Mesenchymal stem cell (in vitro differentiated cells and primary cell): ENCODE data around the gene GPN2.

ENCODE experiments used
- DNase-seq: peaks from one replicate; pipeline ENCODE4 v3.0.0-alpha.2; 2013
- H2AFZ ChIP-seq: one replicate; pipeline ENCODE4 v1.6.1; 2013; ENCODE audit warnings: low read depth, mild to moderate bottlenecking, control low read depth, inconsistent platforms, low read length, moderate library complexity
- H2AK5ac ChIP-seq: 2 replicates; pipeline ENCODE4 v1.6.1; 2013; ENCODE audit warnings: low read length, moderate library complexity, mild to moderate bottlenecking, inconsistent platforms; ENCODE audit not compliant: severe bottlenecking
- H2BK120ac ChIP-seq: one replicate; pipeline ENCODE4 v1.6.1; 2013; ENCODE audit warnings: low read depth, mild to moderate bottlenecking, inconsistent platforms, low read length, moderate library complexity
- H2BK12ac ChIP-seq, 2 experiments: one replicate each; pipeline ENCODE4 v1.6.1; 2013; ENCODE audit warnings: inconsistent platforms in 2 of 2, low read length in 2 of 2, mild to moderate bottlenecking in 2 of 2, moderate library complexity in 2 of 2, control low read depth in 1 of 2
- H2BK15ac ChIP-seq: one replicate; pipeline ENCODE4 v1.6.1; 2013; ENCODE audit warnings: mild to moderate bottlenecking, low read depth, inconsistent platforms; ENCODE audit not compliant: poor library complexity, severe bottlenecking
- H2BK5ac ChIP-seq: 2 replicates; pipeline ENCODE4 v1.6.1; 2013; ENCODE audit warnings: low read depth, mild to moderate bottlenecking, low read length, control low read depth, inconsistent platforms; ENCODE audit not compliant: poor library complexity, severe bottlenecking
- H3K14ac ChIP-seq, 2 experiments: one replicate each; pipeline ENCODE4 v1.6.1; 2013; ENCODE audit warnings: inconsistent platforms in 2 of 2, low read length in 2 of 2, control low read depth in 1 of 2, mild to moderate bottlenecking in 1 of 2, moderate library complexity in 1 of 2
- H3K18ac ChIP-seq, 2 experiments: one replicate each; pipeline ENCODE4 v1.6.1; 2013; ENCODE audit warnings: inconsistent platforms in 2 of 2, low read length in 2 of 2, control low read depth in 1 of 2, low read depth in 1 of 2, mild to moderate bottlenecking in 1 of 2
- H3K23ac ChIP-seq, 2 experiments: one replicate each; pipeline ENCODE4 v1.6.1; 2013; ENCODE audit warnings: inconsistent platforms in 2 of 2, low read length in 2 of 2, mild to moderate bottlenecking in 2 of 2, moderate library complexity in 2 of 2, control low read depth in 1 of 2
- H3K27ac ChIP-seq: 2 replicates; pipeline ENCODE4 v1.5.1; 2013; ENCODE audit warnings: mild to moderate bottlenecking, moderate library complexity, low read length, control low read depth, inconsistent platforms; ENCODE audit not compliant: poor library complexity, severe bottlenecking
- H3K27me3 ChIP-seq, 2 experiments: 2 replicates each; pipeline versions ENCODE4 v1.6.1 to v1.7.0; 2013; ENCODE audit warnings: low read length in 2 of 2, mild to moderate bottlenecking in 2 of 2, moderate library complexity in 2 of 2, control low read depth in 1 of 2, inconsistent platforms in 1 of 2; ENCODE audit not compliant: control insufficient read depth in 1 of 2, insufficient read depth in 1 of 2
- H3K36me3 ChIP-seq, 2 experiments: 2 replicates each; pipeline versions ENCODE4 v1.6.1 to v1.7.0; 2013; ENCODE audit warnings: low read length in 2 of 2, control low read depth in 1 of 2, inconsistent platforms in 1 of 2, low read depth in 1 of 2, mild to moderate bottlenecking in 1 of 2; ENCODE audit not compliant: insufficient read depth in 2 of 2, control insufficient read depth in 1 of 2
- H3K4ac ChIP-seq, 2 experiments: one replicate each; pipeline ENCODE4 v1.6.1; 2013; ENCODE audit warnings: inconsistent platforms in 2 of 2, low read length in 2 of 2, mild to moderate bottlenecking in 2 of 2, moderate library complexity in 2 of 2, control low read depth in 1 of 2, low read depth in 1 of 2
- H3K4me1 ChIP-seq: 2 replicates; pipeline ENCODE4 v1.6.1; 2013; ENCODE audit warnings: low read depth, low read length, control low read depth; ENCODE audit not compliant: control insufficient read depth, insufficient read depth
- H3K4me2 ChIP-seq: 2 replicates; pipeline ENCODE4 v1.6.1; 2013; ENCODE audit warnings: low read length, mild to moderate bottlenecking, inconsistent platforms; ENCODE audit not compliant: poor library complexity, severe bottlenecking
- H3K4me3 ChIP-seq, 2 experiments: 2 replicates each; pipeline versions ENCODE4 v1.5.1 to v1.7.0; 2013; ENCODE audit warnings: low read length in 2 of 2, mild to moderate bottlenecking in 2 of 2, control low read depth in 1 of 2, low read depth in 1 of 2; ENCODE audit not compliant: insufficient read depth in 1 of 2
- H3K79me1 ChIP-seq: replicated peaks from 2 replicates; pipeline ENCODE4 v1.6.1; 2013; ENCODE audit warnings: mild to moderate bottlenecking, control low read depth, low read length, inconsistent platforms; ENCODE audit not compliant: poor library complexity, severe bottlenecking
- H3K9ac ChIP-seq: 2 replicates; pipeline ENCODE4 v1.7.0; 2013; ENCODE audit warnings: mild to moderate bottlenecking, low read length, moderate library complexity
- H3K9me3 ChIP-seq: 2 replicates; pipeline ENCODE4 v1.7.0; 2013; ENCODE audit warnings: mild to moderate bottlenecking, low read length; ENCODE audit not compliant: control insufficient read depth
- H4K8ac ChIP-seq: one replicate; pipeline ENCODE4 v1.6.1; 2013; ENCODE audit warnings: inconsistent platforms, mild to moderate bottlenecking, low read length, moderate library complexity
- H4K91ac ChIP-seq: one replicate; pipeline ENCODE4 v1.6.1; 2013; ENCODE audit warnings: mild to moderate bottlenecking, low read length, inconsistent platforms
- whole genome bisulfite sequencing: methylation state at CpG from one replicate; pipeline ENCODE4 v1.1.7; 2013; ENCODE audit warnings: mixed read lengths; 5-methylcytosine and 5-hydroxymethylcytosine counted together

Gene GPN2

DNA sequence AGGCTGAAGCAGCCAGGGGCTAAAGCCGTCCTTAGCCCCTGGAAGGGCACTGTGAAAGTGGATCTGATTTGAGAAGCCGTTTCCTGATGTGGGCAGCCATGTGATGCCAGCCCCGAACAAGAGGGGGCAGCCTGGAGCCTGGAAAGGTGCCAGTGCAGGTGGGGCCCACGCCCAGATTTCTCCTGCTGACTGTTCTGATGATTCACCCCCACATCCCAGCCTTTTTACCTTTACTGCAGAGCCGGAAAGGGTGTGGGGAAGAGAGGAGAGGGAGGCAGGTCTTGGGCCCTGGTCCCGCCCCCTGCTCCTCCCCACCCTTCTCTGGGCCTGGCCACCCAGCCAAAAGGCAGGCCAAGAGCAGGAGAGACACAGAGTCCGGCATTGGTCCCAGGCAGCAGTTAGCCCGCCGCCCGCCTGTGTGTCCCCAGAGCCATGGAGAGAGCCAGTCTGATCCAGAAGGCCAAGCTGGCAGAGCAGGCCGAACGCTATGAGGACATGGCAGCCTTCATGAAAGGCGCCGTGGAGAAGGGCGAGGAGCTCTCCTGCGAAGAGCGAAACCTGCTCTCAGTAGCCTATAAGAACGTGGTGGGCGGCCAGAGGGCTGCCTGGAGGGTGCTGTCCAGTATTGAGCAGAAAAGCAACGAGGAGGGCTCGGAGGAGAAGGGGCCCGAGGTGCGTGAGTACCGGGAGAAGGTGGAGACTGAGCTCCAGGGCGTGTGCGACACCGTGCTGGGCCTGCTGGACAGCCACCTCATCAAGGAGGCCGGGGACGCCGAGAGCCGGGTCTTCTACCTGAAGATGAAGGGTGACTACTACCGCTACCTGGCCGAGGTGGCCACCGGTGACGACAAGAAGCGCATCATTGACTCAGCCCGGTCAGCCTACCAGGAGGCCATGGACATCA is 27.1 kb downstream of the GPN2 start, which contains the start of gene SFN:
SFN (plus strand) TSS at position 369 of the 904 bp plus-strand sequence; CDS start at position 433, 64 bp downstream.
- H3K4ac ChIP-seq = no peak within 1 kb of the TSS
- H2BK5ac ChIP-seq = no peak within 1 kb of the TSS
- peaks cover 29% of the 10 kb centered on the region for H3K4me1 ChIP-seq
- H3K14ac ChIP-seq = no peak within 1 kb of the TSS
- peaks cover 0 to 9% of the 10 kb centered on the region in 2 experiments for H3K36me3 ChIP-seq
- H4K91ac ChIP-seq = peak within 1 kb of the TSS; percentile 4
- peak within 1 kb of the TSS; percentile 31 to 89 for H3K4me3 ChIP-seq
- no peak within 1 kb of the TSS for H2AFZ ChIP-seq
- H3K4me2 ChIP-seq = no peak within 1 kb of the TSS
- H3K23ac ChIP-seq = no peak within 1 kb of the TSS
- no peaks in the 10 kb centered on the region for H3K79me1 ChIP-seq
- no peak for DNase-seq
- no peaks in the 10 kb centered on the region for H3K9me3 ChIP-seq
- H2BK12ac ChIP-seq = no peak within 1 kb of the TSS
- H3K27me3 ChIP-seq = no peaks in the 10 kb centered on the region
- H3K18ac ChIP-seq = peak within 1 kb of the TSS in 1 of 2 experiments; percentile 31
- 89% methylated on average over 37 of the region's 37 CpGs for WGBS
- H3K9ac ChIP-seq = peak within 1 kb of the TSS; percentile 76
- H3K27ac ChIP-seq = peak within 1 kb of the TSS; percentile 8
- peak within 1 kb of the TSS; percentile 19 for H4K8ac ChIP-seq
- peak within 1 kb of the TSS; percentile 27 for H2AK5ac ChIP-seq
- peak within 1 kb of the TSS; percentile 37 for H2BK120ac ChIP-seq
- peak within 1 kb of the TSS; percentile 49 for H2BK15ac ChIP-seq

DNA sequence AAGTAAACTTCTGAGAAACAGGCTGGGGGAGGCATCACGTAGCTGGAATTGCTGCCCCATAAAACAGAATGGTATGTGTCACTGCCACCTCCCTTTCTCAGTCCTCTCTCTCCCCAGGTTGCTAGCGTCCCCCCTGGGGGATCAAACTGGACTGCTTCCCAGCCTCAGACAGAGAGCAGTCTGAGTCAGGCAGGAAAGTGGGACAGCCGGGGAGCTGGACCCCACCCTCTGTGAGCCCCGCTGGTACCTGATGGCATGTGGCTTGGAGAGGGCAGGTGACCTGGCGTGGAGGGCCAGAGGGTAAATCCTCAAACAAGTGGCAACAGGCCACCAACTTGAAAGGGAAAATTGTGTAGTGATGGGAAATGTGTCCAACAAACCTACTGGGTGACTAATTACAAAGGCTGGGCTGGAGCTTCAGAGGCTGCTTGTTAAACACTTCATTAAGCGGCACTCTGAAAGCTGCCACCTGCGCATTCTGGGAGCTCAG is 28.1 kb downstream of the GPN2 start:
- H3K79me1 ChIP-seq = no peaks in the 10 kb centered on the region
- no peak overlapping the region for H3K4me2 ChIP-seq
- H2BK15ac ChIP-seq = no peak overlapping the region
- H3K4me3 ChIP-seq = no peak overlapping the region
- no peak overlapping the region for H3K14ac ChIP-seq
- H3K27me3 ChIP-seq = no peaks in the 10 kb centered on the region
- no peak overlapping the region for H2BK120ac ChIP-seq
- peak overlapping the region; percentile 49 for H2AK5ac ChIP-seq
- no peaks in the 10 kb centered on the region for H3K9me3 ChIP-seq
- H4K91ac ChIP-seq = no peak overlapping the region
- peaks cover 0 to 18% of the 10 kb centered on the region in 2 experiments for H3K36me3 ChIP-seq
- H3K4me1 ChIP-seq = peaks cover 29% of the 10 kb centered on the region
- no peak overlapping the region for H3K4ac ChIP-seq
- H3K27ac ChIP-seq = peak overlapping the region; percentile 8
- no peak overlapping the region for H3K9ac ChIP-seq
- no peak overlapping the region for H3K18ac ChIP-seq
- H2AFZ ChIP-seq = no peak overlapping the region
- 94% methylated on average over 7 of the region's 7 CpGs for WGBS
- H4K8ac ChIP-seq = no peak overlapping the region
- DNase-seq = no peak
- no peak overlapping the region for H2BK12ac ChIP-seq
- no peak overlapping the region for H3K23ac ChIP-seq
- no peak overlapping the region for H2BK5ac ChIP-seq

DNA sequence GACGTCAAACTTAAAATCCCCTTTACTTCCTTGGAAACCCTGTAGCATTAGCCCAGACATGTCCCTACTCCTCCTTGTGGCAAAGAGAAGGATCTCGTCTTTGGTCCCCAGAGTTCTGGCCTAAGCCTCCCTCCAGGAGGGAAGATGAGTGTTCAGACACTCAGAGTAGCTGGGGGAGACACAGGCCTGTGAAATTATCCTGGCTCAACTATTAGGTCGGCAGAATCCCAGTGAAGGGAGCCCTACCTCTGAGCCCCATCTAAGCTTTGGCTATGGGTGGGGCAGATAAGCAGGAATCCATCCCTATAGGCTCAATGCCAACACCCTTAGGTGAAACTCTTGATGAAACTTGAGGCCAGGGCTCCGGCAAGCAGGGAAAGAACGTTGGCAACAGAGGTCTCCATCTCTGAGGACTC is 28.8 kb downstream of the GPN2 start:
- H3K18ac ChIP-seq = no peak overlapping the region
- H3K4me2 ChIP-seq = no peak overlapping the region
- DNase-seq = peak; percentile 58
- no peak overlapping the region for H3K14ac ChIP-seq
- H4K91ac ChIP-seq = no peak overlapping the region
- no peak overlapping the region for H2BK12ac ChIP-seq
- no peak overlapping the region for H2BK15ac ChIP-seq
- no peak overlapping the region for H3K23ac ChIP-seq
- WGBS = 77% methylated on average over 5 of the region's 5 CpGs
- H3K9me3 ChIP-seq = no peaks in the 10 kb centered on the region
- H3K36me3 ChIP-seq = peaks cover 4 to 24% of the 10 kb centered on the region in 2 experiments
- no peak overlapping the region for H2AFZ ChIP-seq
- peak overlapping the region; percentile 10 for H2AK5ac ChIP-seq
- H3K9ac ChIP-seq = peak overlapping the region; percentile 25
- H3K4me1 ChIP-seq = peaks cover 29% of the 10 kb centered on the region
- H3K4me3 ChIP-seq = no peak overlapping the region
- no peak overlapping the region for H4K8ac ChIP-seq
- H3K79me1 ChIP-seq = no peaks in the 10 kb centered on the region
- no peak overlapping the region for H2BK5ac ChIP-seq
- no peaks in the 10 kb centered on the region for H3K27me3 ChIP-seq
- H3K27ac ChIP-seq = no peak overlapping the region
- H2BK120ac ChIP-seq = no peak overlapping the region
- no peak overlapping the region for H3K4ac ChIP-seq

DNA sequence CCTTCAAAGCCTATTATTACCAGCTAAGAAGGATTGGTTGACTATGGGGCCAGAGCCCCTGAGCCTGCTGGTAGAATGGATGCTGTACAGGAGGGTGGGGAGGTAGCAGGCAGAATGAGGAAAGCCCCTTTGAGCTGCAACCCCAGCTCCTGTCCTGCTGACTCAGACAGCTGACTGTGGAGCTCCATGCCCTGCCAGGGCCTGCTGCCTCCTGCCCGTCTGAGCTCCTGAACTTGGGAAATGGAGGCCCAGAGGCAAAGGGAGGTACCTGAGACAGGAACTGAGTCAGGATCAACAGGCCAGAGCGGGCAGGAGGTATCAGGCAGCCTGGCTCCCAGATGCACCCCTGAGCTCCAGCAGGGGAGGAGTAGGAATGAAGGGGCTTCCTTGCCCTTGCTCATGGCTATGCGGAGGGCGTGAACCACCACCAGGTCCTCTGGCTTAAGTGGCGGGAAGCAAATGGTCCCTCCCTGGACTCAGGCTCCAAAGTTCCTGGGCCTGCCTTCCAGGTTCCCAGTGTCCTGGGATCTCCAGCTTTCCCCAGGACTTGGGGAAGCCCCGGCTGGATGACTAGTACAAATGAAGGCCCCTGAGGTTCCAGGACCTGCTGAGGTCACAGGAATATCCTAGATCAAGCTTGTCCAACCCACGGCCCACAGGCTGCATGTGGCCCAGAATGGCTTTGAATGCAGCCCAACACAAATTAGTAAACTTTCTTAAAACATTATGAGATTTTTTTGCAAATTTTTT is 31.0 kb downstream of the GPN2 start:
- Histone ChIP-seq H3K27ac (no peak overlapping the region), H3K9me3 (no peaks in the 10 kb centered on the region), H2BK15ac (no peak overlapping the region), H2AFZ (no peak overlapping the region), H3K36me3 (peaks cover 25 to 44% of the 10 kb centered on the region in 2 experiments), H3K79me1 (peaks cover 2% of the 10 kb centered on the region), H3K4ac (no peak overlapping the region), H2BK12ac (no peak overlapping the region), H3K23ac (no peak overlapping the region), H3K14ac (no peak overlapping the region), H2AK5ac (no peak overlapping the region), H3K4me1 (peaks cover 19% of the 10 kb centered on the region), H3K4me3 (no peak overlapping the region), H2BK120ac (no peak overlapping the region), H4K8ac (no peak overlapping the region), H3K9ac (peak overlapping the region; percentile 27), H3K18ac (no peak overlapping the region), H4K91ac (no peak overlapping the region), H2BK5ac (no peak overlapping the region), H3K27me3 (no peaks in the 10 kb centered on the region), H3K4me2 (no peak overlapping the region)
- no peak for DNase-seq
- WGBS = 96% methylated on average over 7 of the region's 7 CpGs
